Nephron progenitor cell (in vitro differentiated cells): ENCODE results near the gene FOXE3.
"Not testable (repeated sequence)": the region's sequence is repeated elsewhere in the genome, so short reads cannot be mapped to it uniquely, and the experiment has no call there.

Experiments used
- DNase-seq: peaks from one replicate; pipeline ENCODE4 v3.0.0; 2021
- H3K27ac Mint-ChIP-seq: 2 replicates; pipeline ENCODE4 v1.8.0; 2021; ENCODE audit warnings: mild to moderate bottlenecking, moderate library complexity, mixed read lengths
- H3K27me3 Mint-ChIP-seq: 2 replicates; pipeline ENCODE4 v1.8.0; 2021; ENCODE audit warnings: mild to moderate bottlenecking, low read depth, mixed read lengths; ENCODE audit not compliant: poor library complexity
- H3K36me3 Mint-ChIP-seq: 2 replicates; pipeline ENCODE4 v1.8.0; 2021; ENCODE audit warnings: low read depth, mixed read lengths
- H3K4me1 Mint-ChIP-seq: 2 replicates; pipeline ENCODE4 v1.8.0; 2021; ENCODE audit warnings: mixed read lengths
- H3K4me3 Mint-ChIP-seq: 2 replicates; pipeline ENCODE4 v1.8.0; 2021; ENCODE audit warnings: mild to moderate bottlenecking, moderate library complexity, mixed read lengths
- H3K9me3 Mint-ChIP-seq: 2 replicates; pipeline ENCODE4 v1.8.0; 2021; ENCODE audit warnings: mild to moderate bottlenecking, moderate library complexity, mixed read lengths
- CTCF ChIP-seq: fragments of 200-600 bp; sonication (generic); IDR thresholded peaks from 2 replicates; pipeline ENCODE4 v1.5.0; 2021; ENCODE audit warnings: antibody characterized with exemption

Gene FOXE3

GRCh38 chr1:47450606-47451005 is 34.5 kb downstream of the FOXE3 start:
- Mint-ChIP-seq H3K4me3 (no peak overlapping the region), H3K4me1 (peaks cover 59% of the 10 kb centered on the region), H3K9me3 (no peaks in the 10 kb centered on the region), H3K27ac (no peak overlapping the region), H3K36me3 (peaks cover 26% of the 10 kb centered on the region), H3K27me3 (peaks cover 12% of the 10 kb centered on the region)
- DNase-seq: no peak
- TF ChIP-seq CTCF: no peak

- H3K36me3 Mint-ChIP-seq: peaks cover 10% of the 10 kb centered on the region
- no peak overlapping the region for H3K4me3 Mint-ChIP-seq
- no peak overlapping the region for H3K27ac Mint-ChIP-seq
- peaks cover 46% of the 10 kb centered on the region for H3K4me1 Mint-ChIP-seq
- TF ChIP-seq CTCF: no peak
- no peak for DNase-seq
- no peaks in the 10 kb centered on the region for H3K9me3 Mint-ChIP-seq
- H3K27me3 Mint-ChIP-seq: peaks cover 29% of the 10 kb centered on the region
Observed at GRCh38 chr1:47452426-47452825, 36.3 kb downstream of the FOXE3 start.

- peaks cover 40% of the 10 kb centered on the region for H3K4me1 Mint-ChIP-seq
- H3K27ac Mint-ChIP-seq, H3K36me3 Mint-ChIP-seq, H3K4me3 Mint-ChIP-seq, H3K9me3 Mint-ChIP-seq, DNase-seq: not testable (repeated sequence)
- H3K27me3 Mint-ChIP-seq: peaks cover 44% of the 10 kb centered on the region
Observed at GRCh38 chr1:47453910-47454309, 37.8 kb downstream of the FOXE3 start.

- peaks cover 67% of the 10 kb centered on the region for H3K27me3 Mint-ChIP-seq
- no peak overlapping the region for H3K27ac Mint-ChIP-seq
- H3K4me1 Mint-ChIP-seq: peaks cover 26% of the 10 kb centered on the region
- no peak overlapping the region for H3K4me3 Mint-ChIP-seq
- no peak for DNase-seq
- H3K9me3 Mint-ChIP-seq: no peaks in the 10 kb centered on the region
- H3K36me3 Mint-ChIP-seq: no peaks in the 10 kb centered on the region
- TF ChIP-seq CTCF: no peak
Observed at GRCh38 chr1:47456250-47456649, 40.2 kb downstream of the FOXE3 start.

- Mint-ChIP-seq H3K27me3 (peaks cover 80% of the 10 kb centered on the region), H3K4me1 (peaks cover 18% of the 10 kb centered on the region)
- H3K9me3 Mint-ChIP-seq, H3K36me3 Mint-ChIP-seq, H3K27ac Mint-ChIP-seq, H3K4me3 Mint-ChIP-seq, DNase-seq: not testable (repeated sequence)
Observed at GRCh38 chr1:47457547-47457946, 41.5 kb downstream of the FOXE3 start.

GRCh38 chr1:47459253-47459788 is 43.2 kb downstream of the FOXE3 start:
- Mint-ChIP-seq H3K9me3 (no peaks in the 10 kb centered on the region), H3K4me3 (no peak overlapping the region), H3K36me3 (no peaks in the 10 kb centered on the region), H3K4me1 (peaks cover 23% of the 10 kb centered on the region), H3K27ac (no peak overlapping the region), H3K27me3 (peaks cover 95% of the 10 kb centered on the region)
- DNase-seq: no peak
- TF ChIP-seq CTCF: no peak

- Mint-ChIP-seq H3K27me3 (peaks cover 94% of the 10 kb centered on the region), H3K4me3 (no peak overlapping the region), H3K36me3 (no peaks in the 10 kb centered on the region), H3K27ac (no peak overlapping the region), H3K4me1 (peaks cover 23% of the 10 kb centered on the region), H3K9me3 (no peaks in the 10 kb centered on the region)
- TF ChIP-seq CTCF: no peak
- DNase-seq: no peak
Observed at GRCh38 chr1:47460040-47460439, 44.0 kb downstream of the FOXE3 start.
